ENCODE data around the gene CMTM8.

The CMTM8 gene

GRCh38 chr3:32249184-32249782 is 10.8 kb downstream of the CMTM8 start:
- Histone ChIP-seq H3K4me1 (ENCODE audit: control insufficient read depth, low read length) (no peaks in the 10 kb centered on the region), H3K9me3 (ENCODE audit: control insufficient read depth, insufficient read depth, low read length) (no peaks in the 10 kb centered on the region), H3F3A (ENCODE audit: control insufficient read depth, insufficient read depth) (no peaks in the 10 kb centered on the region), H3K27ac (ENCODE audit: low read depth, low read length) (no peak overlapping the region), H3K4me3 (ENCODE audit: low read length) (no peak overlapping the region), H3K36me3 (ENCODE audit: control insufficient read depth, low read length) (no peaks in the 10 kb centered on the region), H3K4me2 (ENCODE audit: low read length) (no peak overlapping the region), H4K20me1 (ENCODE audit: control insufficient read depth, insufficient read depth, low read depth, low read length) (no peaks in the 10 kb centered on the region), H3K27me3 (ENCODE audit: control insufficient read depth, low read length) (no peaks in the 10 kb centered on the region), H3K9me2 (replicated peaks; ENCODE audit: control insufficient read depth, low read length) (no peaks in the 10 kb centered on the region), H3K79me2 (ENCODE audit: control insufficient read depth, low read length) (no peaks in the 10 kb centered on the region)
- TF ChIP-seq CTCF (IDR thresholded peaks at IDR 0.05; ENCODE audit: low read depth, low read length, poor library complexity, severe bottlenecking) (no peak), EZH2phosphoT487 (IDR thresholded peaks at IDR 0.05; ENCODE audit: borderline replicate concordance, low read length) (no peak)

DNA sequence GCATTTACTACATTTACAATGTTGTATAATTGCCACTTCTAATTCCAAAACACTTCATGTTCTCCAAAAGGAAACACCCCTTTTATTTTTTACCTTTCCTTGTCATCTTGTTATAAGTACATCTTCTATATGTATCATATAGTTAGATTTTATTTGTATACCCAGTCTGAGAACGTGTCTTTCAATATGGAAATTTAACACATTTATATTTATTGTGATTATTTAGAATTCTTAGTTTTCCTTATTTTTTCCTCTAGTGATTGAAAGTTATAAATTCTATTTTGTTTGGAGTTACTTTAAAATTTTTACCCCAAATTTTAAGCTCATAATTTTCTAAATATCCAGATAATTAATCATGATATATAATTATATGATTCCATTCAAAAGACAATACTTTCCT is 15.8 kb downstream of the CMTM8 start:
- Histone ChIP-seq H3K4me1 (ENCODE audit: control insufficient read depth, low read length) (no peaks in the 10 kb centered on the region), H3K4me2 (ENCODE audit: low read length) (no peak overlapping the region), H3K9me2 (replicated peaks; ENCODE audit: control insufficient read depth, low read length) (no peaks in the 10 kb centered on the region), H3F3A (ENCODE audit: control insufficient read depth, insufficient read depth) (no peaks in the 10 kb centered on the region), H3K27me3 (ENCODE audit: control insufficient read depth, low read length) (no peaks in the 10 kb centered on the region), H3K36me3 (ENCODE audit: control insufficient read depth, low read length) (no peaks in the 10 kb centered on the region), H4K20me1 (ENCODE audit: control insufficient read depth, insufficient read depth, low read depth, low read length) (no peaks in the 10 kb centered on the region), H3K9me3 (ENCODE audit: control insufficient read depth, insufficient read depth, low read length) (no peaks in the 10 kb centered on the region), H3K4me3 (ENCODE audit: low read length) (no peak overlapping the region), H3K27ac (ENCODE audit: low read depth, low read length) (no peak overlapping the region), H3K79me2 (ENCODE audit: control insufficient read depth, low read length) (no peaks in the 10 kb centered on the region)
- no peak for TF ChIP-seq CTCF (IDR thresholded peaks at IDR 0.05; ENCODE audit: low read depth, low read length, poor library complexity, severe bottlenecking)
- no peak for TF ChIP-seq EZH2phosphoT487 (IDR thresholded peaks at IDR 0.05; ENCODE audit: borderline replicate concordance, low read length)

- TF ChIP-seq CTCF (IDR thresholded peaks at IDR 0.05; ENCODE audit: low read depth, low read length, poor library complexity, severe bottlenecking) (no peak), EZH2phosphoT487 (IDR thresholded peaks at IDR 0.05; ENCODE audit: borderline replicate concordance, low read length) (no peak)
- H3K4me2 ChIP-seq (ENCODE audit: low read length), result no peak overlapping the region
- no peaks in the 10 kb centered on the region for H3K27me3 ChIP-seq (ENCODE audit: control insufficient read depth, low read length)
- H3K4me1 ChIP-seq (ENCODE audit: control insufficient read depth, low read length), result no peaks in the 10 kb centered on the region
- no peaks in the 10 kb centered on the region for H3K36me3 ChIP-seq (ENCODE audit: control insufficient read depth, low read length)
- no peak overlapping the region for H3K4me3 ChIP-seq (ENCODE audit: low read length)
- no peaks in the 10 kb centered on the region for H3F3A ChIP-seq (ENCODE audit: control insufficient read depth, insufficient read depth)
- H4K20me1 ChIP-seq (ENCODE audit: control insufficient read depth, insufficient read depth, low read depth, low read length), result no peaks in the 10 kb centered on the region
- no peaks in the 10 kb centered on the region for H3K9me3 ChIP-seq (ENCODE audit: control insufficient read depth, insufficient read depth, low read length)
- no peaks in the 10 kb centered on the region for H3K79me2 ChIP-seq (ENCODE audit: control insufficient read depth, low read length)
- no peaks in the 10 kb centered on the region for H3K9me2 ChIP-seq (replicated peaks; ENCODE audit: control insufficient read depth, low read length)
- no peak overlapping the region for H3K27ac ChIP-seq (ENCODE audit: low read depth, low read length)
Measured at GRCh38 chr3:32255345-32255744, 16.9 kb downstream of the CMTM8 start.
